Measurements from ENCODE around the gene COL13A1.

The COL13A1 gene

GRCh38 chr10:69845574-69846292 lies 44.0 kb downstream of the COL13A1 start:
- no peak for DNase-seq (ENCODE audit: low read depth)

- DNase-seq (ENCODE audit: low read depth) = no peak
Observed at GRCh38 chr10:69846293-69846921, 44.7 kb downstream of the COL13A1 start.

- no peak for DNase-seq (ENCODE audit: low read depth)
Observed at GRCh38 chr10:69847458-69847857, 45.8 kb downstream of the COL13A1 start.

GRCh38 chr10:69847883-69848282 lies 46.2 kb downstream of the COL13A1 start:
- no peak for DNase-seq (ENCODE audit: low read depth)

GRCh38 chr10:69848454-69848853 lies 46.7 kb downstream of the COL13A1 start:
- DNase-seq (ENCODE audit: low read depth) = no peak

- no peak for DNase-seq (ENCODE audit: low read depth)
Observed at GRCh38 chr10:69849825-69850224, 48.1 kb downstream of the COL13A1 start.

- no peak for DNase-seq (ENCODE audit: low read depth)
Observed at GRCh38 chr10:69850440-69850839, 48.7 kb downstream of the COL13A1 start.

- no peak for DNase-seq (ENCODE audit: low read depth)
Observed at GRCh38 chr10:69851306-69851705, 49.6 kb downstream of the COL13A1 start.

- no peak for DNase-seq (ENCODE audit: low read depth)
Observed at GRCh38 chr10:69853064-69853463, 51.4 kb downstream of the COL13A1 start.

GRCh38 chr10:69854511-69855345 lies 53.0 kb downstream of the COL13A1 start:
- DNase-seq (ENCODE audit: low read depth) = no peak

- DNase-seq (ENCODE audit: low read depth) = no peak
Observed at GRCh38 chr10:69855346-69856111, 53.8 kb downstream of the COL13A1 start.

GRCh38 chr10:69856601-69857166 lies 55.0 kb downstream of the COL13A1 start:
- no peak for DNase-seq (ENCODE audit: low read depth)

GRCh38 chr10:69858201-69858600 lies 56.5 kb downstream of the COL13A1 start:
- no peak for DNase-seq (ENCODE audit: low read depth)

- no peak for DNase-seq (ENCODE audit: low read depth)
Observed at GRCh38 chr10:69860271-69860670, 58.6 kb downstream of the COL13A1 start.

GRCh38 chr10:69861251-69862240 lies 59.8 kb downstream of the COL13A1 start:
- DNase-seq (ENCODE audit: low read depth) = no peak

- no peak for DNase-seq (ENCODE audit: low read depth)
Observed at GRCh38 chr10:69862882-69863530, 61.3 kb downstream of the COL13A1 start.

- no peak for DNase-seq (ENCODE audit: low read depth)
Observed at GRCh38 chr10:69863580-69863979, 61.9 kb downstream of the COL13A1 start.

- no peak for DNase-seq (ENCODE audit: low read depth)
Observed at GRCh38 chr10:69864321-69864720, 62.6 kb downstream of the COL13A1 start.

GRCh38 chr10:69865450-69865849 lies 63.7 kb downstream of the COL13A1 start:
- no peak for DNase-seq (ENCODE audit: low read depth)

GRCh38 chr10:69866246-69866687 lies 64.6 kb downstream of the COL13A1 start:
- no peak for DNase-seq (ENCODE audit: low read depth)
